ENCODE results near the gene ELK1. TPM values are rescaled to one million over a fixed set of nuclear protein-coding genes. Genes with fewer than 3 reads are reported as not detected.

The ELK1 gene
- total RNA-seq, 1 donor from 2014 or later = 30.7 TPM

GRCh38 chrX:47649781-47650163, 591 bp downstream of the ELK1 start:
- no peaks in the 10 kb centered on the region for H3K27me3 Mint-ChIP-seq
- H3K9me3 Mint-ChIP-seq = peaks cover 7% of the 10 kb centered on the region
- H3K4me3 Mint-ChIP-seq = peak overlapping the region; percentile 97
- no peak overlapping the region for H3K27ac Mint-ChIP-seq
- no peak for DNase-seq (ENCODE audit: extremely low spot score, unreplicated experiment)
- peaks cover 17% of the 10 kb centered on the region for H3K36me3 Mint-ChIP-seq
- TF ChIP-seq CTCF (conservative IDR thresholded peaks at IDR 0.05) = no peak
- peaks cover 17% of the 10 kb centered on the region for H3K4me1 Mint-ChIP-seq (ENCODE audit: unreplicated experiment)

- no peak for DNase-seq (ENCODE audit: extremely low spot score, unreplicated experiment)
- TF ChIP-seq CTCF (conservative IDR thresholded peaks at IDR 0.05) = no peak
- H3K9me3 Mint-ChIP-seq = peaks cover 7% of the 10 kb centered on the region
- peaks cover 20% of the 10 kb centered on the region for H3K4me1 Mint-ChIP-seq (ENCODE audit: unreplicated experiment)
- peak overlapping the region; percentile 45 for H3K27ac Mint-ChIP-seq
- H3K27me3 Mint-ChIP-seq = no peaks in the 10 kb centered on the region
- peak overlapping the region; percentile 97 for H3K4me3 Mint-ChIP-seq
- H3K36me3 Mint-ChIP-seq = peaks cover 17% of the 10 kb centered on the region
Observed at GRCh38 chrX:47649271-47649670, 1.1 kb downstream of the ELK1 start.

- Mint-ChIP-seq H3K36me3 (peaks cover 17% of the 10 kb centered on the region), H3K4me1 (ENCODE audit: unreplicated experiment) (peaks cover 20% of the 10 kb centered on the region), H3K9me3 (peaks cover 7% of the 10 kb centered on the region), H3K4me3 (peak overlapping the region; percentile 97), H3K27ac (no peak overlapping the region), H3K27me3 (no peaks in the 10 kb centered on the region)
- TF ChIP-seq CTCF (conservative IDR thresholded peaks at IDR 0.05) = no peak
- no peak for DNase-seq (ENCODE audit: extremely low spot score, unreplicated experiment)
Observed at GRCh38 chrX:47648376-47648775, 2.0 kb downstream of the ELK1 start.

- Mint-ChIP-seq H3K9me3 (peaks cover 7% of the 10 kb centered on the region), H3K27me3 (no peaks in the 10 kb centered on the region), H3K36me3 (peaks cover 13% of the 10 kb centered on the region), H3K4me3 (no peak overlapping the region), H3K27ac (no peak overlapping the region), H3K4me1 (ENCODE audit: unreplicated experiment) (peaks cover 20% of the 10 kb centered on the region)
- no peak for TF ChIP-seq CTCF (conservative IDR thresholded peaks at IDR 0.05)
- DNase-seq (ENCODE audit: extremely low spot score, unreplicated experiment) = no peak
Observed at GRCh38 chrX:47646636-47647035, 3.7 kb downstream of the ELK1 start.

- H3K4me3 Mint-ChIP-seq = no peak overlapping the region
- DNase-seq (ENCODE audit: extremely low spot score, unreplicated experiment) = no peak
- no peaks in the 10 kb centered on the region for H3K27me3 Mint-ChIP-seq
- no peak for TF ChIP-seq CTCF (conservative IDR thresholded peaks at IDR 0.05)
- H3K36me3 Mint-ChIP-seq = peaks cover 10% of the 10 kb centered on the region
- H3K27ac Mint-ChIP-seq = no peak overlapping the region
- H3K9me3 Mint-ChIP-seq = no peaks in the 10 kb centered on the region
- peaks cover 12% of the 10 kb centered on the region for H3K4me1 Mint-ChIP-seq (ENCODE audit: unreplicated experiment)
Observed at GRCh38 chrX:47645530-47645929, 4.8 kb downstream of the ELK1 start.

- H3K36me3 Mint-ChIP-seq = peaks cover 18% of the 10 kb centered on the region
- H3K4me1 Mint-ChIP-seq (ENCODE audit: unreplicated experiment) = peaks cover 12% of the 10 kb centered on the region
- DNase-seq (ENCODE audit: extremely low spot score, unreplicated experiment) = no peak
- peak; percentile 66 for TF ChIP-seq CTCF (conservative IDR thresholded peaks at IDR 0.05)
- H3K27me3 Mint-ChIP-seq = no peaks in the 10 kb centered on the region
- peak overlapping the region; percentile 66 for H3K27ac Mint-ChIP-seq
- no peak overlapping the region for H3K4me3 Mint-ChIP-seq
- H3K9me3 Mint-ChIP-seq = no peaks in the 10 kb centered on the region
Observed at GRCh38 chrX:47644557-47645091, 5.7 kb downstream of the ELK1 start.
